ENCODE measurements around the gene SPRED1.
A peak's percentile ranks its signal among the peaks of the same experiment; 100 is the strongest.

The SPRED1 gene

DNA sequence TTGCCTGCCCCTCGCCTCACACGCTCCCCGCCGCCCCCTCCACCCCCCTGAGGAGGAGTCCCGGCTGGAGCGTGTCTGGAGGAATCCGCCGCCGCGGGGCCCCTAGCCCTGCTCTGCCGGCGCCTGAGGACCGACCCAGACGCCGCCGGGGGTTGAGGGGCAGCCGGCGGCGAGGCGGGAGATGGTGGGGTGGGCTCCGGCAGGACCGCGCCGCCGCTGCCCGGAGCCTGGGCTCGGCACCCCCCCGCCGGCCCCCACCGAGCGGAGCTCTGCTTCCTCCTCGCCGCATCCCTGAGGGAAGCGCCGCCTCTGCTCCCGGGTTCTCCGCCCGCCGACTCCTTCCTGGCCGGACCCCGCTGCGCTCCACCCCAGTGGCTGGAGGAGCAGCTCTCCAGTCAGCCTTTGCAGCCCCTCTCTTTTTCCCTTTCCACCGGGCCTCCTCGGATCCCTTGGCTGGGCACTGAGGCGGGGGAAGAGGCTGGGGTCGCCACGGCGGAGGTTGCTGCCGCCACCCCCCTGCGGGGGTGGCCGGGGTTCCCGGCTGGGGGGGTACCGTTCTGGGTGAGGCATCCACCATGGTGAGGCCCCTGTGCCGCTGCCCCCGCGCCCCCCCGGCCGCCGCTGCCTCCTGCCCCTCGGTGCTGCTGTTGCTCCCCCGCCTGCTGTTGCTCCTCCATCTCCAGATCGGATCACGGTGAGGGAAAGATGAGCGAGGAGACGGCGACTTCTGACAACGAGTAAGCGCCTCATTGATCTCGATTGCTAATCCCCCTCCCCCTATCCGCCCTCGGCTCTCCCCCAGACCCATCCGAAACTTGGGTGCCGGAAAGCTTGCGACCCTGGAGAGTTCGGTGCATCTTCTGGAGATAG, at the start of gene SPRED1:
Gene SPRED1 (plus strand): TSS at position 356 of the 870 bp plus-strand sequence. CDS start 350 bp downstream, at position 706.
- DNase-seq: peak; percentile 21

- no peak for DNase-seq
Measured at GRCh38 chr15:38205526-38206272, 46.9 kb upstream of the SPRED1 start.

- no peak for DNase-seq
Measured at GRCh38 chr15:38207621-38208020, 45.0 kb upstream of the SPRED1 start.

DNA sequence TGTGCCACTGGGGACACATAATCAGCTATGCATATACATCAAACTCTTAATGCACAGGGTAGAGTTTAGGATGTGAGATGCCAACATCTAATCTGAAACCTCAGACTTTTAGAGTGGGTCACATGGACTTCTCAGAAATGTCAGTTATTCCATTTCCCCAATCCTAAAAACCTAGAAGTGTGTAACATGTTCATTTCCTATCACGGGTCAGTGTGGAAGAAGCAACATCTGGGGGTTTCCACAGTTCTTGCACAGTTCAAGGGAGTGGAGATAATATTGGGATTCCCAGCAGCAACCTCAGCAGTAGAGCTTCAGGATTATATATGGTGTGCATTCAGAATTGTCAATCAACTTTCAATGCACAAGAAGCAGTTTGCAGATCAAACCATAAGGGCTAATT, 44.4 kb upstream of the SPRED1 start:
- DNase-seq: no peak

GRCh38 chr15:38208779-38209178, 43.9 kb upstream of the SPRED1 start:
- DNase-seq: no peak

DNA sequence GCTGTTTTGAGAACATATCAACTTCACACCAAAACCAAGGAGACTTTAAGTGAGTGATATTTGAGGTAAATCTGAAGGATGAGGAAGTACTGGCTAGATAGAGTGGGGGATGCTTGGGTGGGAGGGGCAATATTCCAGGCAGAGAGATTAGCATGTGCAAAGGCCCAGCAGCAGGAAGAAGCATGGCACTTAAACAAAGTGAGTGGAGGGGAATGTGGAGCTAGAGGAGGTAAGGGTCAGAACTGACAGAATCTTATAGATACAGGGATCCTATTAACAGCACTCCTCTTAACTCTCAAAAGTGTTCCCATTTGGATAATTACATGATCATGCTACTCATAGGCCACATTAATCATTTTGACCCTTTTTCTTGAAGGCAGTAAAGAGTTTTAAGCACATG, 41.4 kb upstream of the SPRED1 start:
- DNase-seq: no peak

DNA sequence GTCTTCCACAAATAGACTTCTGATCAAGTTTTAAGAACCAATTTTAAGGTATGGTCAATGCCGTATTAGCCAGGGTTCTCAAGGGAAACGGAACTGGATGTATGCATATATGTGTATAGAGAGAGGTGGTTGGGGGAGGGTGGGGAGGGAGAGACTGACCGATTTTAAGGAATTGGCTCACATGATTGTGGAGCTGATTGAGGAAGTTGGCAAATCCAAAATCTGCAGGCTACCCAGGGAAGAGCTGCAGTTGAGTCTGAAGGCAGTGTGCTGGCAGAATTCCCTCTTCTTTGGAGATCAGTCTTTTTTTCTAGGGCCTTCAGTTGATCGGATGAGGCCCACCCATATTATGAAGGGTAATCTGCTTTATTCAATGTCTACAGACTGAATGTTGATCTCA, 40.8 kb upstream of the SPRED1 start:
- no peak for DNase-seq

DNA sequence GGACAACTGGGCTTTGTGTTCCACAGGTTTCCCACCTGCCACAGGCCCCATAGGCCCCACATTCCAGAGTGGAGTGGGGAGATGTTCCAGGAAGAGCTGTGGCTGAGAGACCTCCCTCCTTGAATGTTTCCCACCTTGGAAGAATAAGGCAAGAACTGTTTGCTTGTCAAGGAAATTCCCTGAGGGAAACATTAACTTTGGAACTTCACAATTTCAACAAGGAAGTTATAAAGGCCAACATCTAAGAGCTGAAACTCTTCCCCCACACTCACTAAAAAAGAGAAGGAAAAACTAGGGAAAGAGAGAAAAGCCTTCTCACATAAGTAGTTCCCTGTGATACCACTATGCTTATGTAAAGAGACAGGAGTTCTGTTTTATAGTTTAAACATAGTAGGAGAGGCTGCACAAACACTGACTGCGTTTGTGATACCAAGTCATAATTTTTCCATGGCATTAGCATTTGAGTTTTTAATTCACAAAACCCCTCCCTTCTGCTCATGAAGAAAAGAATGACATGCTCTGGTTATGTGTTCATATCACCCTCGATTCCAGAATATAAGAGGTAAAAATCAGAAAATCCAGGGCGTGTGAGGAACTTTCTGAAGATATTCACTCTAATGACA, 39.8 kb upstream of the SPRED1 start:
- no peak for DNase-seq

- DNase-seq: no peak
Measured at GRCh38 chr15:38213356-38213755, 39.3 kb upstream of the SPRED1 start.

DNA sequence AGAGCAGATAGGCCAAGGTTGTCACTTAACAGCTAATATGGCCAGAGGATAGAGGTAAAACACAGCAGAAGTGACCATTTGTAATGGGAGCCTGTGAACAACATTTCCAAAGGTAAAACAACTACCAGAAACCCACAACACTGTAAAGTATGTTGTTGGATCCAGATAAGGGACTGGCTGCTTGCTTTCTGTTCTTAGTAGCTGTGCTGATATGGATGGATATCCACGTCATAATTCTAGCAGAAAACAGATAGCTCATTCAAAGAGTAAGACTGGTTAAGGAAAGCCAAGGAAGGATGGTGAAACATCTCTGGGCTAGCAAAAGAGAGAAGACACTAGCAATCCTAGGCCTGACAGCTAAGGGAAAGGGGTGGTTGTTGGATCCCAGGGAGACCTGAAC, 36.9 kb upstream of the SPRED1 start:
- DNase-seq: no peak

GRCh38 chr15:38216763-38217162, 35.9 kb upstream of the SPRED1 start:
- DNase-seq: no peak

- DNase-seq: no peak
Measured at GRCh38 chr15:38217191-38217595, 35.4 kb upstream of the SPRED1 start.

- DNase-seq: no peak
Measured at GRCh38 chr15:38217788-38218609, 34.6 kb upstream of the SPRED1 start.

GRCh38 chr15:38220606-38221273, 31.9 kb upstream of the SPRED1 start:
- no peak for DNase-seq

DNA sequence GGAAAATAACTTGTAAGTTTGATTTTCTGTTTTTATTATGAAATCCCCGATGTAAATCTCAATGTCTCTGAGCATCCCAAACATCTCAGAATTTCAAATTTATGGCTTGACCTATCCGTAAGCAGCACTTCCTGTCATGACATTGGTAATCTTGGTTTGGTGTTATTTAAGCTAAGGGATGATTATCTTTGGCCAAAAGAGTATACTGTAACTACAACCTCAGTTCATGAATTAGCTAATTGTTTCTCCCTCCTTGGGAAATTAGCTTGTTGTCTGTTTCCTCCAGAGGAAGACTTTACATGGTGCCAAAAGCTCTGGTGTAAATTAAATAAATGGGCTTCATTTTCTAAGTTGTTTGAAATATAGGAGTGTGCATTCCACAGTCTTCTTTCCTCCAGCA, 28.1 kb upstream of the SPRED1 start:
- no peak for DNase-seq

DNA sequence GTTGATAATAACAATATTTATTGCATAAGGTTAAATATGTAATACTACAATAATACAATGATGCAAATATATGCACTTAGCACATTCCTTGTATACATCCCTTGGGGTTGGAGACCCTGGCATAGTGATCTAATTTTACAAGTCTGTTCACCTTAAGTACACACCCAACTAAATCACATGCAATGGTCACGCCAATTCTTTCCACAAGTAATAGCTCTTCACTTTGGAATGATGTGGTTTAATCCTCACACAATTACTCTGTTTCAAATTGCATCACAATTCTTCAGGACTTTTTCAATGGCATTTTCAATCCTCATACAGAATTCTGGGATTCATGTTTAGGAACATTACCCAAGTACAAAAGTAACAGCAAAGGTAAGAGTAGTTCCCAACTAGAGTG, 27.3 kb upstream of the SPRED1 start:
- DNase-seq: no peak

DNA sequence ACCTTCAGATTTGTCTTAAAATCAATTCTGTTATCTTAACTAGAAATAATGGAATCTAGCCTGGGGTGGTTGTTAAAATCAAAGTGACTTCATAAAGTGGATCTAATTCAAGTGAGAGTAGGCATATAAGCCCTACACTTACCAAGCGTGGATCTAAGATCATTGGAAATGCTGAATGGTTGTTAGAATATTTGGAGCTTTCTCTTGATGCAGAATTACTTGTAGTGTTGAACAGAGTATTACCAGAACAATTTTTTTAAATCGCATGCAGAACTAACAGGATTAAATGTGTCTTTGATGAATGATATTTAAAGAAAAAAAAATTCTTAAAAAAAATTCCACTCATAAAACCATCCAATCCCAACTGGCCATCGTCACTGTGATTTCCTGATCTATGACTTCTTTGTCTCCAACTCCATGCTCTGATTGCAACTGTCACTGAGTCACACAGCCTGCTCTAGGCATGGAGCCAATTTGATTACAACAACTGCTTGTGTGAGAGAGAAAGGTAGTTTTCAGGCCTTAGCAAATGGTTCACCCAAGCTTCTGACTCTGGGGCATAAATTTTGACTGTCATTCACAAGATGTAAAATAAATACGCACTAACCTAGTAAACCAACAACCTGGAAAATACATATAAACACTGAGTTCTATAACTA, 25.9 kb upstream of the SPRED1 start:
- DNase-seq: no peak

- no peak for DNase-seq
Measured at GRCh38 chr15:38227941-38228340, 24.7 kb upstream of the SPRED1 start.

DNA sequence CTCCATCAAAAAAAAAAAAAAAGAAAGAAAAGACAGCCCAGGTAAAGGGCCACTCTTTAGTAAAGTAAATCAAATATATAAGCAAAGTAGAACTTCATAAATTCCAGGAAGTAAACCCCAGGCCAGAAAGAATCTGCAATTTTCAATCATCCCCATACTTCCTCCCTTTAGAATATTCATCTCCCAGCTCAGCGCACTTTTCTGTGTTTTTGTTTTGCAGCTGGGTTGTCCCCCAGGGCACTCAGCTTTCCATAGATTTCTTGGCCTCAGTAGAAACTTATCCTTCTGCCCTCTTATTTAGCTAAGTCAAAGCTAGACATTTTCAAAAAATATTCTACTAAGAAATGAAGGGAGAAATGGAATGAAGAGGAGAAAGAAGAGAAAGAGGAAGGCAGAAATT, 24.0 kb upstream of the SPRED1 start:
- DNase-seq: no peak

GRCh38 chr15:38229705-38230310, 22.8 kb upstream of the SPRED1 start:
- DNase-seq: no peak

DNA sequence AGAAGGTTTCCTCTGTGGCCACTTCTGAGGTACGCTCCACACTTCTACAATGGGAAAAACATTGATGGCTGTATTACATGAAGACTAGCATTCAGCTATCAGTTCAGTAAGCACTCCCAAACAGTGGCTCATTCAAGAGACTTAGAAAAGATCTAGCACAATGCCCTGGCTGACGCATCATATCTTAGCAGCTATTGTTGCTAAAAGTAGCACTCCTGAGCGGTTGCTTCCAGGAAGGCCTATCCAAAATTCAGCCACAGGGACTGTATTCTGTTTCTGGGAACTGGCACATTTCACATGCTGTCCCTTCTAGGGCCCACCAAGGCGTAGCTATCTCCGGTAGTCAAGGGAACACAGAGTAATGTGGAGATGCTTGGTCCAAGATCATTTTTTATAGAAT, 21.2 kb upstream of the SPRED1 start:
- DNase-seq: no peak
